Stimulated activated CD8-positive, alpha-beta memory T cell treated with anti-CD3 and anti-CD28 coated beads, Interleukin-4, amount 100 ng/mL, for 1 hour (primary cell): ENCODE measurements around the gene LCT.
"Not testable (repeated sequence)": the region's sequence is repeated elsewhere in the genome, so short reads cannot be mapped to it uniquely, and the experiment has no call there.

ENCODE experiments used
- DNase-seq, 2 donors: peaks; one replicate each; pipeline ENCODE4 v3.0.0-alpha.2; 2020; ENCODE audit warnings: low read depth in 2 of 2, low spot score in 1 of 2

LCT gene

GRCh38 chr2:135798275-135798705, 38.7 kb downstream of the LCT start:
- DNase-seq, result no peak

GRCh38 chr2:135797497-135798274, 39.3 kb downstream of the LCT start:
- DNase-seq, result peak; percentile 53 to 56

GRCh38 chr2:135796606-135797005, 40.4 kb downstream of the LCT start:
- no peak for DNase-seq

GRCh38 chr2:135795641-135796040, 41.3 kb downstream of the LCT start:
- not testable (repeated sequence) for DNase-seq

- no peak for DNase-seq
Observed at GRCh38 chr2:135792401-135793150, 44.4 kb downstream of the LCT start.

GRCh38 chr2:135791418-135792190, 45.4 kb downstream of the LCT start:
- DNase-seq, result no peak

GRCh38 chr2:135790423-135790822, 46.6 kb downstream of the LCT start:
- no peak for DNase-seq

- DNase-seq, result no peak
Observed at GRCh38 chr2:135786823-135787222, 50.2 kb downstream of the LCT start.

GRCh38 chr2:135785032-135785431, 52.0 kb downstream of the LCT start:
- no peak for DNase-seq

- DNase-seq, result no peak
Observed at GRCh38 chr2:135783439-135783838, 53.5 kb downstream of the LCT start.

- no peak for DNase-seq
Observed at GRCh38 chr2:135782231-135782630, 54.8 kb downstream of the LCT start.

GRCh38 chr2:135776367-135776766, 60.6 kb downstream of the LCT start:
- DNase-seq, result no peak

GRCh38 chr2:135775420-135775819, 61.6 kb downstream of the LCT start:
- no peak for DNase-seq

- no peak for DNase-seq
Observed at GRCh38 chr2:135773917-135774316, 63.1 kb downstream of the LCT start.

GRCh38 chr2:135773319-135773718, 63.7 kb downstream of the LCT start:
- DNase-seq, result no peak

GRCh38 chr2:135768863-135769262, 68.1 kb downstream of the LCT start:
- DNase-seq, result no peak

GRCh38 chr2:135762530-135762929, 74.5 kb downstream of the LCT start:
- DNase-seq, result no peak

GRCh38 chr2:135762022-135762421, 75.0 kb downstream of the LCT start:
- no peak for DNase-seq

- DNase-seq, result no peak
Observed at GRCh38 chr2:135756692-135757091, 80.3 kb downstream of the LCT start.

- no peak for DNase-seq
Observed at GRCh38 chr2:135755573-135755972, 81.4 kb downstream of the LCT start.

GRCh38 chr2:135745545-135745944, 91.4 kb downstream of the LCT start:
- DNase-seq, result no peak
